Measurements from ENCODE around the gene MIAT.

MIAT gene

DNA sequence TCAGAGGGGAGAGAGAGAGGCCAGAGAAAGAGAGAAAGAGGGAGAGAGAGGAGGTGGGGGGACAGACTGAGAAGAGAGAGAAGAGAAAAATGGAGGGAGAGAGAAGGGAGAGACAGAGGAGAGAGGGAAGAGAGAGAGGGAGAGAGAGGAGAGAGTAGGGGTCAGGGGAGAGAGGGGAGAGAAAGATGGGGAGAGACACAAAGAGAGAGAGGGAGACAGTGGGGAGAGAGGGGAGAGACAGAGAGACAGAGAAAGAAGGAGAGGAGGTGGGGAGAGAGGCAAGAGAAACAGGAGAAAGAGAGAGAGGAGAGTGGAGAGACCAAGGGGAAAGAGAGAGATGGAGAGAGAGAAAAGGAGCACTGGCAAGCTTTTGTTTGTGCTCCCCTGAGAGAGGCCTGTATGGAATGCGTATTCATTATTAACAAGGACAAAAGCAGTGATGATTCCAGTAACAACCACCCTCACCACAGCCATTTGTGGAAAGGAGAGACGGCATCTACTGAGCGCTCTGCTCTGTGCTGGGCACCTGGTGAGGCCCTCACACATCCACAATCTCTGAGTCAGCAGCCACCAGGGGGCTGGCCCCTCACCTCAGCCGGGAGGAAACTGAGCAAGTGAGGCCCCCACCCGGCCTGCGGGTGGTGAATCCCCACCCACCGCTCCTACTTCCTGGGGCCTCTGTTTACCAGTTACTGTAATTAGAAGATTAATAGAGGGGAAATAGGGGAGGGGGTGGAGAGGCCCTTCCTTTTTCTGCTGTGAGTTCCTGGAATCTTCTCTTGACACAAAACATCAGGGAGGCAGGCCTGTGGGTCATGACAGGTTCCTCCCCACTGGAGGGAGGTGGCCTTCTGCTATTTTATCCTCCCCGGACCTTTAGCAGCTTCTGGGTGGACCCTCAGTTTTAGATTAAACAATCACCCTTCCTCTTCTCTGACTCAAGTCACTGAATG, 14.6 kb upstream of the MIAT start (continued):
- TF ChIP-seq, protein P1, sequence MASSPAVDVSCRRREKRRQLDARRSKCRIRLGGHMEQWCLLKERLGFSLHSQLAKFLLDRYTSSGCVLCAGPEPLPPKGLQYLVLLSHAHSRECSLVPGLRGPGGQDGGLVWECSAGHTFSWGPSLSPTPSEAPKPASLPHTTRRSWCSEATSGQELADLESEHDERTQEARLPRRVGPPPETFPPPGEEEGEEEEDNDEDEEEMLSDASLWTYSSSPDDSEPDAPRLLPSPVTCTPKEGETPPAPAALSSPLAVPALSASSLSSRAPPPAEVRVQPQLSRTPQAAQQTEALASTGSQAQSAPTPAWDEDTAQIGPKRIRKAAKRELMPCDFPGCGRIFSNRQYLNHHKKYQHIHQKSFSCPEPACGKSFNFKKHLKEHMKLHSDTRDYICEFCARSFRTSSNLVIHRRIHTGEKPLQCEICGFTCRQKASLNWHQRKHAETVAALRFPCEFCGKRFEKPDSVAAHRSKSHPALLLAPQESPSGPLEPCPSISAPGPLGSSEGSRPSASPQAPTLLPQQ (tag by site-specific recombination; IDR thresholded peaks at IDR 0.05), result no peak
- TF ChIP-seq ZNF677 (tag by site-specific recombination; IDR thresholded peaks at IDR 0.05), result no peak
- TF ChIP-seq ZFP3 (tag by site-specific recombination; IDR thresholded peaks at IDR 0.05; ENCODE audit: low read depth), result no peak
- no peak for TF ChIP-seq SALL2 (tag by site-specific recombination; IDR thresholded peaks at IDR 0.05; ENCODE audit: borderline replicate concordance)
- TF ChIP-seq MEIS1 (CRISPR knock-in tag; IDR thresholded peaks at IDR 0.05; ENCODE audit: borderline replicate concordance), result no peak
- 0 out of 2 replicates have a peak, but pooled peaks have one; percentile 41 for TF ChIP-seq ZNF148 (tag by site-specific recombination; IDR thresholded peaks at IDR 0.05; ENCODE audit: borderline replicate concordance)
- TF ChIP-seq ZNF175 (tag by site-specific recombination; IDR thresholded peaks at IDR 0.05), result no peak
- TF ChIP-seq GFI1B (tag by site-specific recombination; IDR thresholded peaks at IDR 0.05), result no peak
- TF ChIP-seq, protein P2, sequence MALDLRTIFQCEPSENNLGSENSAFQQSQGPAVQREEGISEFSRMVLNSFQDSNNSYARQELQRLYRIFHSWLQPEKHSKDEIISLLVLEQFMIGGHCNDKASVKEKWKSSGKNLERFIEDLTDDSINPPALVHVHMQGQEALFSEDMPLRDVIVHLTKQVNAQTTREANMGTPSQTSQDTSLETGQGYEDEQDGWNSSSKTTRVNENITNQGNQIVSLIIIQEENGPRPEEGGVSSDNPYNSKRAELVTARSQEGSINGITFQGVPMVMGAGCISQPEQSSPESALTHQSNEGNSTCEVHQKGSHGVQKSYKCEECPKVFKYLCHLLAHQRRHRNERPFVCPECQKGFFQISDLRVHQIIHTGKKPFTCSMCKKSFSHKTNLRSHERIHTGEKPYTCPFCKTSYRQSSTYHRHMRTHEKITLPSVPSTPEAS (tag by site-specific recombination; IDR thresholded peaks at IDR 0.05), result no peak
- TF ChIP-seq, protein P3, sequence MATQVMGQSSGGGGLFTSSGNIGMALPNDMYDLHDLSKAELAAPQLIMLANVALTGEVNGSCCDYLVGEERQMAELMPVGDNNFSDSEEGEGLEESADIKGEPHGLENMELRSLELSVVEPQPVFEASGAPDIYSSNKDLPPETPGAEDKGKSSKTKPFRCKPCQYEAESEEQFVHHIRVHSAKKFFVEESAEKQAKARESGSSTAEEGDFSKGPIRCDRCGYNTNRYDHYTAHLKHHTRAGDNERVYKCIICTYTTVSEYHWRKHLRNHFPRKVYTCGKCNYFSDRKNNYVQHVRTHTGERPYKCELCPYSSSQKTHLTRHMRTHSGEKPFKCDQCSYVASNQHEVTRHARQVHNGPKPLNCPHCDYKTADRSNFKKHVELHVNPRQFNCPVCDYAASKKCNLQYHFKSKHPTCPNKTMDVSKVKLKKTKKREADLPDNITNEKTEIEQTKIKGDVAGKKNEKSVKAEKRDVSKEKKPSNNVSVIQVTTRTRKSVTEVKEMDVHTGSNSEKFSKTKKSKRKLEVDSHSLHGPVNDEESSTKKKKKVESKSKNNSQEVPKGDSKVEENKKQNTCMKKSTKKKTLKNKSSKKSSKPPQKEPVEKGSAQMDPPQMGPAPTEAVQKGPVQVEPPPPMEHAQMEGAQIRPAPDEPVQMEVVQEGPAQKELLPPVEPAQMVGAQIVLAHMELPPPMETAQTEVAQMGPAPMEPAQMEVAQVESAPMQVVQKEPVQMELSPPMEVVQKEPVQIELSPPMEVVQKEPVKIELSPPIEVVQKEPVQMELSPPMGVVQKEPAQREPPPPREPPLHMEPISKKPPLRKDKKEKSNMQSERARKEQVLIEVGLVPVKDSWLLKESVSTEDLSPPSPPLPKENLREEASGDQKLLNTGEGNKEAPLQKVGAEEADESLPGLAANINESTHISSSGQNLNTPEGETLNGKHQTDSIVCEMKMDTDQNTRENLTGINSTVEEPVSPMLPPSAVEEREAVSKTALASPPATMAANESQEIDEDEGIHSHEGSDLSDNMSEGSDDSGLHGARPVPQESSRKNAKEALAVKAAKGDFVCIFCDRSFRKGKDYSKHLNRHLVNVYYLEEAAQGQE (tag by site-specific recombination; IDR thresholded peaks at IDR 0.05), result no peak
- TF ChIP-seq, protein P4, sequence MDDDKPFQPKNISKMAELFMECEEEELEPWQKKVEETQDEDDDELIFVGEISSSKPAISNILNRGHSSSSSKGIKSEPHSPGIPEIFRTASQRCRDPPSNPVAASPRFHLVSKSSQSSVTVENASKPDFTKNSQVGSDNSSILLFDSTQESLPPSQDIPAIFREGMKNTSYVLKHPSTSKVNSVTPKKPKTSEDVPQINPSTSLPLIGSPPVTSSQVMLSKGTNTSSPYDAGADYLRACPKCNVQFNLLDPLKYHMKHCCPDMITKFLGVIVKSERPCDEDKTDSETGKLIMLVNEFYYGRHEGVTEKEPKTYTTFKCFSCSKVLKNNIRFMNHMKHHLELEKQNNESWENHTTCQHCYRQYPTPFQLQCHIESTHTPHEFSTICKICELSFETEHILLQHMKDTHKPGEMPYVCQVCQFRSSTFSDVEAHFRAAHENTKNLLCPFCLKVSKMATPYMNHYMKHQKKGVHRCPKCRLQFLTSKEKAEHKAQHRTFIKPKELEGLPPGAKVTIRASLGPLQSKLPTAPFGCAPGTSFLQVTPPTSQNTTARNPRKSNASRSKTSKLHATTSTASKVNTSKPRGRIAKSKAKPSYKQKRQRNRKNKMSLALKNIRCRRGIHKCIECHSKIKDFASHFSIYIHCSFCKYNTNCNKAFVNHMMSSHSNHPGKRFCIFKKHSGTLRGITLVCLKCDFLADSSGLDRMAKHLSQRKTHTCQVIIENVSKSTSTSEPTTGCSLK (tag by site-specific recombination; IDR thresholded peaks at IDR 0.05), result no peak
- TF ChIP-seq ZNF777 (tag by site-specific recombination; IDR thresholded peaks at IDR 0.05; ENCODE audit: borderline replicate concordance), result no peak
- no peak for TF ChIP-seq BCL11A (tag by site-specific recombination; IDR thresholded peaks at IDR 0.05; ENCODE audit: low read depth)
- peak; percentile 79 for TF ChIP-seq ZNF596 (tag by site-specific recombination; IDR thresholded peaks at IDR 0.05)
- peak; percentile 76 for TF ChIP-seq ZNF398 (tag by site-specific recombination; IDR thresholded peaks at IDR 0.05)
- TF ChIP-seq IKZF3 (tag by site-specific recombination; IDR thresholded peaks at IDR 0.05), result no peak
- TF ChIP-seq ZNF157 (tag by site-specific recombination; IDR thresholded peaks at IDR 0.05), result no peak
- TF ChIP-seq, protein P5, sequence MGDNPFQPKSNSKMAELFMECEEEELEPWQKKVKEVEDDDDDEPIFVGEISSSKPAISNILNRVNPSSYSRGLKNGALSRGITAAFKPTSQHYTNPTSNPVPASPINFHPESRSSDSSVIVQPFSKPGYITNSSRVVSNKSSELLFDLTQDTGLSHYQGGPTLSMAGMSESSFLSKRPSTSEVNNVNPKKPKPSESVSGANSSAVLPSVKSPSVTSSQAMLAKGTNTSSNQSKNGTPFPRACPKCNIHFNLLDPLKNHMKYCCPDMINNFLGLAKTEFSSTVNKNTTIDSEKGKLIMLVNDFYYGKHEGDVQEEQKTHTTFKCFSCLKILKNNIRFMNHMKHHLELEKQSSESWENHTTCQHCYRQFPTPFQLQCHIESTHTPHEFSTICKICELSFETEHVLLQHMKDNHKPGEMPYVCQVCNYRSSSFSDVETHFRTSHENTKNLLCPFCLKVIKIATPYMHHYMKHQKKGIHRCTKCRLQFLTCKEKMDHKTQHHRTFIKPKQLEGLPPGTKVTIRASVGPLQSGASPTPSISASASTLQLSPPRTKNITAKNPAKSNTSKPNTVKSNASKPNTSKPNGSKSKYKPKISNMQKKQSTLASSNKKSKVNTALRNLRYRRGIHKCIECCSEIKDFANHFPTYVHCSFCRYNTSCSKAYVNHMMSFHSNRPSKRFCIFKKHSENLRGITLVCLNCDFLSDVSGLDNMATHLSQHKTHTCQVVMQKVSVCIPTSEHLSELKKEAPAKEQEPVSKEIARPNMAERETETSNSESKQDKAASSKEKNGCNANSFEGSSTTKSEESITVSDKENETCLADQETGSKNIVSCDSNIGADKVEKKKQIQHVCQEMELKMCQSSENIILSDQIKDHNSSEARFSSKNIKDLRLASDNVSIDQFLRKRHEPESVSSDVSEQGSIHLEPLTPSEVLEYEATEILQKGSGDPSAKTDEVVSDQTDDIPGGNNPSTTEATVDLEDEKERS (tag by site-specific recombination; IDR thresholded peaks at IDR 0.05), result no peak
- TF ChIP-seq TCF7L2 (IDR thresholded peaks at IDR 0.05; ENCODE audit: borderline replicate concordance, low read depth, low read length), result no peak
- TF ChIP-seq ZNF558 (tag by site-specific recombination; IDR thresholded peaks at IDR 0.05), result no peak
- TF ChIP-seq ZNF670 (tag by site-specific recombination; IDR thresholded peaks at IDR 0.05; ENCODE audit: low read depth), result no peak
- TF ChIP-seq ZNF37A (tag by site-specific recombination; IDR thresholded peaks at IDR 0.05), result no peak

Measured in HEK293 (cell line).